Body of pancreas (tissue), 4 donors: ENCODE data around the gene ADORA2A. TPM values are rescaled to one million over a fixed set of nuclear protein-coding genes. Genes with fewer than 3 reads are reported as not detected.

Experiments
- ATAC-seq: fragments of 150-250 bp; one replicate; pipeline ENCODE4 v1.9.1; 2016
- DNase-seq, 4 donors: peaks; one replicate each; pipeline ENCODE4 v3.0.0-alpha.2; 2019
- H3K27ac ChIP-seq, 4 donors: fragments of 200-600 bp; sonication (generic); 1 replicate in 3 of 4; 2 replicates in 1 of 4; pipeline versions ENCODE4 v1.5.1 to v1.6.1; 2016 to 2019; ENCODE audit warnings: mild to moderate bottlenecking in 1 of 4, mixed read lengths in 1 of 4, moderate library complexity in 1 of 4
- H3K27me3 ChIP-seq, 2 donors: fragments of 200-600 bp; sonication (generic); one replicate each; pipeline ENCODE4 v1.6.0; 2016; ENCODE audit warnings: mild to moderate bottlenecking in 1 of 2
- H3K36me3 ChIP-seq, 2 donors: fragments of 200-600 bp; sonication (generic); replicated peaks in 1 of 2; 2 replicates each; pipeline ENCODE4 v1.5.1; 2016; ENCODE audit warnings: low read depth in 2 of 2; ENCODE audit not compliant: insufficient read depth in 1 of 2
- H3K4me1 ChIP-seq: fragments of 200-600 bp; sonication (generic); one replicate; pipeline ENCODE4 v1.6.0; 2016
- H3K4me3 ChIP-seq, 2 donors: fragments of 200-600 bp; sonication (generic); 1 replicate in 1 of 2; 2 replicates in 1 of 2; pipeline ENCODE4 v1.5.1; 2016 to 2019
- H3K9me3 ChIP-seq, 3 donors: fragments of 200-600 bp; sonication (generic); 1 replicate in 2 of 3; 2 replicates in 1 of 3; pipeline ENCODE4 v1.5.1; 2016
- POLR2A ChIP-seq, 3 donors: fragments of 450-650 bp; IDR thresholded peaks; one replicate each; pipeline ENCODE4 v1.6.1; 2016; ENCODE audit warnings: antibody characterized with exemption in 3 of 3, mild to moderate bottlenecking in 2 of 3
- WGBS, 2 donors: methylation state at CpG; one replicate each; pipeline ENCODE4 v1.1.5; 2017; 5-methylcytosine and 5-hydroxymethylcytosine counted together
- intact Hi-C: fragments of 100-400 bp; cut with DNase I; formaldehyde crosslinking; loops from one replicate; pipeline ENCODE4 v1.15.1; 2023
- total RNA-seq, 2 donors: library from RNA; depleted of rRNA; stranded (reverse); fragments of >200 nt; gene quantifications; one replicate each; pipeline ENCODE4 v1.1.0, GENCODE V29; 2016
- TF ChIP-seq, protein P1 (sequence below), 7 experiments: fragments of 450-650 bp in 4 of 7; fragments of 200-600 bp in 3 of 7; sonication (generic) in 3 of 7; IDR thresholded peaks; one replicate each; pipeline ENCODE4 v1.5.1; 2016 to 2019; ENCODE audit warnings: antibody characterized with exemption in 7 of 7

ADORA2A gene
- total RNA-seq, 2 donors from 2014 or later: 2.1 to 19.4 TPM

DNA sequence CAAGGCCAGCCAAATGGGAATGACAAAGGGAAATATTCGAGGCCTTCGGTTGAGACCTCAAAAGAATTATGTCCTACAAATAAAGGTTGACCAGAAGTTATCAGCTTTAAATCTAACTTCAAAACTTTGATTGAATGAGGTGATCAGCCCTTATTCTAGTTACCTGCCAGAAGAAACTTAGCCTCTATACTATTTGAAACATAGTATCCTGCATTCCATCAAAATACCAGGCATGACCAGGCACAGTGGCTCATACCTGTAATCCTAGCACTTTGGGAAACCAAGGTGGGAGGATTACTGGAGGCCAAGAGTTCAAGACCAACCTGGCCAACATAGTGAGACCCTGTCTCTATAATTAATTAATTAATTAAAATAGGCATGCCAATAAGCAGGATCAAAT lies 44.3 kb upstream of the ADORA2A start:
- Histone ChIP-seq H3K36me3 (peaks cover 0 to 4% of the 10 kb centered on the region in 2 donors), H3K9me3 (no peaks in the 10 kb centered on the region), H3K27me3 (no peaks in the 10 kb centered on the region), H3K4me1 (no peaks in the 10 kb centered on the region), H3K4me3 (no peak overlapping the region), H3K27ac (no peak overlapping the region)
- 82 to 94% methylated on average over 2 of the region's 2 CpGs for WGBS, 2 donors
- no peak for DNase-seq
- no peak for ATAC-seq
- intact Hi-C loops: no loop called here
- no peak for TF ChIP-seq POLR2A (IDR thresholded peaks at IDR 0.05)
- TF ChIP-seq, protein P1, sequence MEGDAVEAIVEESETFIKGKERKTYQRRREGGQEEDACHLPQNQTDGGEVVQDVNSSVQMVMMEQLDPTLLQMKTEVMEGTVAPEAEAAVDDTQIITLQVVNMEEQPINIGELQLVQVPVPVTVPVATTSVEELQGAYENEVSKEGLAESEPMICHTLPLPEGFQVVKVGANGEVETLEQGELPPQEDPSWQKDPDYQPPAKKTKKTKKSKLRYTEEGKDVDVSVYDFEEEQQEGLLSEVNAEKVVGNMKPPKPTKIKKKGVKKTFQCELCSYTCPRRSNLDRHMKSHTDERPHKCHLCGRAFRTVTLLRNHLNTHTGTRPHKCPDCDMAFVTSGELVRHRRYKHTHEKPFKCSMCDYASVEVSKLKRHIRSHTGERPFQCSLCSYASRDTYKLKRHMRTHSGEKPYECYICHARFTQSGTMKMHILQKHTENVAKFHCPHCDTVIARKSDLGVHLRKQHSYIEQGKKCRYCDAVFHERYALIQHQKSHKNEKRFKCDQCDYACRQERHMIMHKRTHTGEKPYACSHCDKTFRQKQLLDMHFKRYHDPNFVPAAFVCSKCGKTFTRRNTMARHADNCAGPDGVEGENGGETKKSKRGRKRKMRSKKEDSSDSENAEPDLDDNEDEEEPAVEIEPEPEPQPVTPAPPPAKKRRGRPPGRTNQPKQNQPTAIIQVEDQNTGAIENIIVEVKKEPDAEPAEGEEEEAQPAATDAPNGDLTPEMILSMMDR (IDR thresholded peaks at IDR 0.05): no peak

DNA sequence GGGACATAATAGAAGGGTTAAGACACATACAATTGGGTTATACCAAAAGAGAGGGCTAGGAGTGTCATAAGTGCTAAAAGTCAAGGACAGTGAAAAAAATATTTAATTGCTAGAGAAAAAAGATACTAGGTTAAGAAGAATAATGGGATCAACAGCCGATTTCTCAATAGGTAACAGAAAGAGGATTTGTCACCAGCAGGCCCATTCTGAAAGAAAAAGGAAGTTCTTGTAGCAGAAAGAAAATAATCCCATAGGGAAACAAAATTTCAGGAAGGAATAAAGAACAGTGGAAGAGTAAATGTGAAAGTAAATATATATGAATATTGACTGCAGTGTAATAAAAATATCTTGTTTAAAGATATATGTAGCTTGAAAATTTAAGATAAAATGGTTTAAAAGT lies 43.3 kb upstream of the ADORA2A start:
- no peak for TF ChIP-seq POLR2A (IDR thresholded peaks at IDR 0.05)
- TF ChIP-seq, protein P1 (IDR thresholded peaks at IDR 0.05): no peak
- no peak overlapping the region for H3K4me3 ChIP-seq
- H3K27ac ChIP-seq: no peak overlapping the region
- WGBS, 2 donors: 84 to 88% methylated on average over 1 of the region's 1 CpG
- no peaks in the 10 kb centered on the region for H3K4me1 ChIP-seq
- ATAC-seq: no peak
- DNase-seq: no peak
- H3K27me3 ChIP-seq: no peaks in the 10 kb centered on the region
- H3K9me3 ChIP-seq: no peaks in the 10 kb centered on the region
- peaks cover 0 to 4% of the 10 kb centered on the region in 2 donors for H3K36me3 ChIP-seq
- intact Hi-C loops: no loop called here

- Histone ChIP-seq H3K36me3 (no peaks in the 10 kb centered on the region), H3K4me1 (peaks cover 3% of the 10 kb centered on the region), H3K27ac (no peak overlapping the region), H3K4me3 (no peak overlapping the region), H3K27me3 (no peaks in the 10 kb centered on the region), H3K9me3 (no peaks in the 10 kb centered on the region)
- intact Hi-C loops: no loop called here
- no peak for TF ChIP-seq POLR2A (IDR thresholded peaks at IDR 0.05)
- TF ChIP-seq, protein P1 (IDR thresholded peaks at IDR 0.05): no peak
- WGBS, 2 donors: 87 to 92% methylated on average over 2 of the region's 2 CpGs
- ATAC-seq (no peak), DNase-seq (no peak)
Observed at GRCh38 chr22:24386937-24387471, 40.4 kb upstream of the ADORA2A start.

GRCh38 chr22:24389680-24390079 lies 37.7 kb upstream of the ADORA2A start:
- TF ChIP-seq, protein P1 (IDR thresholded peaks at IDR 0.05): no peak
- TF ChIP-seq POLR2A (IDR thresholded peaks at IDR 0.05): no peak
- intact Hi-C loops: no loop called here
- Histone ChIP-seq H3K4me3 (no peak overlapping the region), H3K27me3 (no peaks in the 10 kb centered on the region), H3K36me3 (no peaks in the 10 kb centered on the region), H3K4me1 (peaks cover 7% of the 10 kb centered on the region), H3K9me3 (no peaks in the 10 kb centered on the region), H3K27ac (no peak overlapping the region)
- ATAC-seq (no peak), DNase-seq (no peak)
- 84 to 100% methylated on average over 1 of the region's 1 CpG for WGBS, 2 donors

DNA sequence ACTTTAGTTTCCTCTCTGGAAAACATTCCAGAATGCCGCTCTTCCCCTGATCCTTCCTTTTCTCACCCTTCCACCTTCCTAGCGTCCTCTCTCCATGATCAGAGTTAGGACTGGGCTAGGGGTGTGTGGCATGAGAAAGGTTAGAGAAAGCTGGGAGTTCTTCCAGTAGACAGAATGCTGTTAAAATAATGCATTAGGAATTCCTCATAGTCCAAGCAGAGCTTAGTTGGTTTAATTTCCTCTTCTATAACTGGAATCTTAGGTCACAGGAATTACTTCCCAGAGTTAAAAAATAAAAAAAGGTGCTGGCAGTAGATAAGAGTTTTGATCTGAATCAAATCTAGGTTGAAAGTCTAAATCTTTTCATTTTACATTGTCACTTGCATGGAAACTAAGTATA lies 37.2 kb upstream of the ADORA2A start:
- Histone ChIP-seq H3K36me3 (no peaks in the 10 kb centered on the region), H3K9me3 (no peaks in the 10 kb centered on the region), H3K4me3 (no peak overlapping the region), H3K4me1 (peaks cover 7% of the 10 kb centered on the region), H3K27me3 (no peaks in the 10 kb centered on the region), H3K27ac (no peak overlapping the region)
- no peak for ATAC-seq
- intact Hi-C loops: no loop called here
- no peak for DNase-seq
- TF ChIP-seq POLR2A (IDR thresholded peaks at IDR 0.05): no peak
- TF ChIP-seq, protein P1 (IDR thresholded peaks at IDR 0.05): no peak
- 89 to 93% methylated on average over 2 of the region's 2 CpGs for WGBS, 2 donors
